ENCODE results near the gene ARMC7.

The ARMC7 gene

DNA sequence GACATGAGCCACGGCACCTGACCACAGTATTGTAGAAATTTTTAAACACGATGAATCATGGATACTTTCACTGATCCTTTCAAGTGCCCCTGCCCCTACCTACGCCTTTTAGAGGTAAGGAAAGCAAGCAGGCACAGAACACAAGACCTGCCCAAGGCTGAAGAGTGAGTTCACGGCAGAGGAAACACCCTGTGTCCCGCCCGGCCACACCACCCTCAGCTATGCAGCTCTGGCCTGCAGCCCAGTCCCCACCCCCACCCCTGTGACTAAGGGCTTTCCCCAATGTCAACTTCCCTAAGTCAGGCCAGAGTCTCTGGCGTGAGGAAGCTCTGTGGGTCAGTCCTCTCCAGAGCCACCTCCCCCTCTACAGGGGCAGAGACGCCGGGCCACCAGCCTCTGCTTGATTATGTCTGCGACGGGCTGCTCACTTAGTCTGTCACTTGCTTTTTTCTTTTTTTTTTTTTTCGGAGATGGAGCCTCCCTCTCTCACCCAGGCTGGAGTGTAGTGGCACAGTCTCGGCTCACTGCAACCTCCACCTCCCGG is 13.6 kb upstream of the ARMC7 start:
- H3K4me3 ChIP-seq (ENCODE audit: low read depth, low read length), result no peak overlapping the region
- TF ChIP-seq, protein P1, sequence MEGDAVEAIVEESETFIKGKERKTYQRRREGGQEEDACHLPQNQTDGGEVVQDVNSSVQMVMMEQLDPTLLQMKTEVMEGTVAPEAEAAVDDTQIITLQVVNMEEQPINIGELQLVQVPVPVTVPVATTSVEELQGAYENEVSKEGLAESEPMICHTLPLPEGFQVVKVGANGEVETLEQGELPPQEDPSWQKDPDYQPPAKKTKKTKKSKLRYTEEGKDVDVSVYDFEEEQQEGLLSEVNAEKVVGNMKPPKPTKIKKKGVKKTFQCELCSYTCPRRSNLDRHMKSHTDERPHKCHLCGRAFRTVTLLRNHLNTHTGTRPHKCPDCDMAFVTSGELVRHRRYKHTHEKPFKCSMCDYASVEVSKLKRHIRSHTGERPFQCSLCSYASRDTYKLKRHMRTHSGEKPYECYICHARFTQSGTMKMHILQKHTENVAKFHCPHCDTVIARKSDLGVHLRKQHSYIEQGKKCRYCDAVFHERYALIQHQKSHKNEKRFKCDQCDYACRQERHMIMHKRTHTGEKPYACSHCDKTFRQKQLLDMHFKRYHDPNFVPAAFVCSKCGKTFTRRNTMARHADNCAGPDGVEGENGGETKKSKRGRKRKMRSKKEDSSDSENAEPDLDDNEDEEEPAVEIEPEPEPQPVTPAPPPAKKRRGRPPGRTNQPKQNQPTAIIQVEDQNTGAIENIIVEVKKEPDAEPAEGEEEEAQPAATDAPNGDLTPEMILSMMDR (IDR thresholded peaks at IDR 0.05; ENCODE audit: low read depth, low read length), result no peak

DNA sequence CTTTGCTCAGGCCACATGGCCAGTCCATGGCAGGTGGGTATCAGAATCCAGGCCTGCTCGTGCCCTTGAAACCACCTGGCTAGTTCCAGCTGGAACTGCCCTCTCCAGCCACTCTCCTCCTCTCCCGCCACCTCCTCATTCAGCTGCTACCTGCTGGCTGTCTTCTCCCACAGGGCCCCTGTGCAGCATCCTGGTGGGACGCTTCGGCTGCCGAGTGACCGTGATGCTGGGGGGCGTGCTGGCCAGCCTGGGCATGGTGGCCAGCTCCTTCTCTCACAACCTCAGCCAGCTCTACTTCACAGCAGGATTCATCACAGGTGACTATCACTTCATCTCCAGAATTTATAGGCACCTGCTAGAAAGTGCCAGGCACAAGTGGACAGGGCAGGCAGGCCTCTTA is 11.9 kb upstream of the ARMC7 start:
- TF ChIP-seq, protein P1 (IDR thresholded peaks at IDR 0.05; ENCODE audit: low read depth, low read length), result no peak
- H3K4me3 ChIP-seq (ENCODE audit: low read depth, low read length), result no peak overlapping the region

DNA sequence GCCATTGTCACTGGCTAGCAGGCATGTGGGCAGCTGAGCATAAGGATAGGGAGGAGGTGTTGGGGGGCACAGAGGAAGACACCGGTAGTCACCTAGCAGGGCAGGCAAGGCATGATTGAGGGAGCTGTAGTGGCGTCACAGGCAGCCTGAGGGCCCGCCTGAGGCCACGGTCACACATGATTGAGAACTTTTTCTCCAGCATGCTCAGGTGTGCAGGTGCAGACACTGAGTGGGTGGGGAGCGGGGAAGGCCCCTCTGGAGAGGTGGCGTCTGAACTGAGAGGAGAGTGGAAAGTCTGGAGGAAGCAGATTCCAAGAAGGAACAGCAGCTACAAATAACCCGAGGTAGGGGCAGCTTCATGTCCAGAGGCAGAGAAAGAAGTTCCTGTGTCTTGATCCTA is 10.9 kb upstream of the ARMC7 start:
- H3K4me3 ChIP-seq (ENCODE audit: low read depth, low read length), result no peak overlapping the region
- TF ChIP-seq, protein P1 (IDR thresholded peaks at IDR 0.05; ENCODE audit: low read depth, low read length), result no peak

DNA sequence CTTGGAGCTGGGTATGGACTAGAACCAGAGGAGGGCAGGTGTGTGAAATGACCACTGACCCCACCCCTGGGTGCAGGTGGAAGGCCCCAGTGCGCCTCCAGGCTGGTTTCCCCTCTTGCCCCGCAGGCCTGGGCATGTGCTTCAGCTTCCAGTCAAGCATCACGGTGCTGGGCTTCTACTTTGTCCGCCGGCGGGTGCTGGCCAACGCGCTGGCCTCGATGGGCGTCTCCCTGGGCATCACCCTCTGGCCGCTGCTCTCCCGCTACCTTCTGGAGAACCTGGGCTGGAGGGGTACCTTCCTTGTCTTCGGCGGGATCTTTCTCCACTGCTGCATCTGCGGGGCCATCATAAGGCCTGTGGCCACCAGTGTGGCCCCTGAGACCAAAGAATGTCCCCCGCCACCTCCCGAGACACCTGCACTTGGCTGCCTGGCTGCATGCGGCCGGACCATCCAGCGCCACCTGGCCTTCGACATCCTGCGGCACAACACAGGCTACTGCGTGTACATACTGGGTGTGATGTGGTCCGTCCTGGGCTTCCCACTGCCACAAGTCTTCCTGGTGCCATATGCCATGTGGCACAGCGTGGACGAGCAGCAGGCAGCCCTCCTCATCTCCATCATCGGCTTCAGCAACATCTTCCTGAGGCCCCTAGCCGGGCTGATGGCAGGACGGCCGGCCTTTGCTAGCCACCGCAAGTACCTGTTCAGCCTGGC is 9.7 kb upstream of the ARMC7 start:
- H3K4me3 ChIP-seq (ENCODE audit: low read depth, low read length), result no peak overlapping the region
- TF ChIP-seq, protein P1 (IDR thresholded peaks at IDR 0.05; ENCODE audit: low read depth, low read length), result no peak

DNA sequence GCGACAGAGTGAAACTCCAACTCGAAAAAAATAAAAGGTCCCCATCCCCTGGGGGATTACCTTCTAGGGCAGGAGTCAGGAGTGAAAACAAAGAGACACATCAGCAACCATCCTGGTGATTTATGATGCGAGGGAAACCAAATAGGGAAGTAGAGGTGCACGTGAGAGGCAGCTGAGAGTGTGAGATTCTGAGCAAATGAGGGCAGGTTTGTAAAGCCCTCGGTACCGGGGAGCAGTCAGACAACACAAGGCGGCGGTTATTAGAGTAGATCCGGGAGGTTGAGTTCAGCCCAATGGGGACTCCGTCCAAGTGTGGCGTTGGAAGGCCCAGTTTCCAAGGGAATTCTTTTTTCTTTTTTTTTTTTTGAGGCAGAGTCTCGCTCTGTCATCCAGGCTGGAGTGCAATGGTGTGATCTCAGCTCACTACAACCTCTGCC is 7.4 kb upstream of the ARMC7 start:
- TF ChIP-seq, protein P1 (IDR thresholded peaks at IDR 0.05; ENCODE audit: low read depth, low read length), result no peak
- no peak overlapping the region for H3K4me3 ChIP-seq (ENCODE audit: low read depth, low read length)

DNA sequence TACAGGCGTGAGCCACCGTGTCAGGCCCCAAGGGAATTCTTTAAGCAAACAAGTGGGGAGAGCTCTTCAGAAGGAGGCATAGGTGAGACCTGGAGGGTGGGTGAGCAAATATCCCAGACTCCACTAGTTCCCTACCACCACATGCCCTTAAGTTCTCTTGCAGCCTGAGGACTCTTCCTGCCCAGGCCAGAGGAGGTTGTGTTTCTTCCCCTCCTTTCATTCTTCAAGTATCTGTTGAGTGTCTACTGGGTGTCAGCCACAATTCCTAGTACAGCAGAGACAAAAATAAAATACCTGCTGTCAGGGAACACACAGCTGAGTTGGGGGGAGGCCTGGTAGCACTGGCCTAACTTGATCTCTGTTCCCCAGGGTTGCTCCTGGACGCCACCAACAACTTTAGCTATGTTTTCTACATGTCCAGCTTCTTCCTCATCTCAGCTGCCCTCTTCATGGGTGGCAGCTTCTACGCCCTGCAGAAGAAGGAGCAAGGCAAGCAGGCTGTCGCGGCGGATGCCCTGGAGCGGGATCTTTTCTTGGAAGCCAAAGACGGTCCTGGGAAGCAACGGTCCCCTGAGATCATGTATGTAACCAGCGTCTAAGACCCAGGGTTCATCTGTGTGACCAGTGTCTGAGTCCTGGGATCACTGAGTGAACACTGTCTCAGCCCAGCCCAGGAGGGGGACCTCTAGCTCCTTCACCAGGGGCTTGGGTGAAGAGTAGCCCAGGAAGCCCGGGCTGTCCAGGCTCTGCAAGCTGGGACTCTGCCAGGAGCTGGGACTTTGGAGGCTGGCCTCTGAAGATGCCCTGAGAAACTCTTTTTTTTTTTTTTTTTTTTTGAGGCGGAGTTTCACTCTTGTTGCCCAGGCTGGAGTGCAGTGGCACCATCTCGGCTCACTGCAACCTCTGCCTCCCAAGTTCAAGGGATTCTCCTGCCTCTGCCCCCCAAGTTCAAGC is 5.9 kb upstream of the ARMC7 start:
- H3K4me3 ChIP-seq (ENCODE audit: low read depth, low read length), result no peak overlapping the region
- TF ChIP-seq, protein P1 (IDR thresholded peaks at IDR 0.05; ENCODE audit: low read depth, low read length), result no peak

Data from WI38 (cell line).